ENCODE results near the gene ICAM5.
"Not testable (repeated sequence)": the region's sequence is repeated elsewhere in the genome, so short reads cannot be mapped to it uniquely, and the experiment has no call there.

The ICAM5 gene

GRCh38 chr19:10289836-10290356, at the start of gene ICAM5:
Gene ICAM5, plus strand, starts transcription at chr19:10289952. Its CDS starts 92 bp downstream, at chr19:10290044.
- DNase-seq (ENCODE audit: low read depth), result no peak

GRCh38 chr19:10241826-10242449, 47.8 kb upstream of the ICAM5 start:
- not testable (repeated sequence) for DNase-seq (ENCODE audit: low read depth)

GRCh38 chr19:10243606-10244005, 46.1 kb upstream of the ICAM5 start:
- DNase-seq (ENCODE audit: low read depth), result no peak

GRCh38 chr19:10245189-10245939, 44.4 kb upstream of the ICAM5 start:
- DNase-seq (ENCODE audit: low read depth), result no peak

GRCh38 chr19:10246511-10246910, 43.2 kb upstream of the ICAM5 start:
- DNase-seq (ENCODE audit: low read depth), result no peak

GRCh38 chr19:10251792-10252694, 37.7 kb upstream of the ICAM5 start, which contains the start of gene MRPL4:
Gene MRPL4, plus strand, starts transcription at chr19:10252214. Its CDS starts 40 bp downstream, at chr19:10252254.
- peak; percentile 94 for DNase-seq (ENCODE audit: low read depth)

GRCh38 chr19:10252707-10253106, 37.0 kb upstream of the ICAM5 start:
- DNase-seq (ENCODE audit: low read depth), result no peak

- no peak for DNase-seq (ENCODE audit: low read depth)
These were observed 35.5 kb upstream of the ICAM5 start for GRCh38 chr19:10254244-10254643.

GRCh38 chr19:10255358-10255757, 34.4 kb upstream of the ICAM5 start:
- DNase-seq (ENCODE audit: low read depth), result no peak

GRCh38 chr19:10256551-10256950, 33.2 kb upstream of the ICAM5 start:
- no peak for DNase-seq (ENCODE audit: low read depth)

- DNase-seq (ENCODE audit: low read depth), result no peak
These were observed 32.7 kb upstream of the ICAM5 start for GRCh38 chr19:10256970-10257615.

GRCh38 chr19:10258080-10258710, 31.6 kb upstream of the ICAM5 start:
- no peak for DNase-seq (ENCODE audit: low read depth)

- peak; percentile 90 for DNase-seq (ENCODE audit: low read depth)
These were observed 30.4 kb upstream of the ICAM5 start for GRCh38 chr19:10259162-10259905.

- peak; percentile 27 for DNase-seq (ENCODE audit: low read depth)
These were observed 29.6 kb upstream of the ICAM5 start for GRCh38 chr19:10260141-10260584.

GRCh38 chr19:10262771-10263170, 27.0 kb upstream of the ICAM5 start:
- DNase-seq (ENCODE audit: low read depth), result no peak

GRCh38 chr19:10266706-10267105, 23.0 kb upstream of the ICAM5 start:
- no peak for DNase-seq (ENCODE audit: low read depth)

GRCh38 chr19:10268071-10268470, 21.7 kb upstream of the ICAM5 start:
- DNase-seq (ENCODE audit: low read depth), result no peak

GRCh38 chr19:10269333-10270179, 20.2 kb upstream of the ICAM5 start:
- peak; percentile 81 for DNase-seq (ENCODE audit: low read depth)

GRCh38 chr19:10270180-10270615, 19.6 kb upstream of the ICAM5 start:
- peak; percentile 54 for DNase-seq (ENCODE audit: low read depth)
